ENCODE data around the gene GPX1.

DNA sequence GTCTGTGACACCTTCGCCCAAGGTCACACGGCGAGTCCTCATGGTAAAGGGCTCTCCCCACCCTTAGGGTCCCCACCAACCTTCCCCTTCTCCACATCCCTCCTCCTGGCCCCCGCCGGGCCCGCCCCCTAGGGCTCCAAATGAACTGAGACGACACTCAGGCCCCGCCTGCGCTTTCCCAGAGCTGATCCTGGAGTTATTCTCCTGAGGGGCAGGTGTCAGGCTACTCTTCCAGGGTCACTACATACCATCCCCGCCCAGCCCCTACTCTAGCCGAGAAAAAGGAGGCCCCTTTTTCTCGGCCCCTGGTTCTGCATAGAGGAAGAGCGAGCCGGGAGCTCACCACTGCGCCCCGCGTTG lies 18.6 kb downstream of the GPX1 start:
- TF ChIP-seq, protein P1, sequence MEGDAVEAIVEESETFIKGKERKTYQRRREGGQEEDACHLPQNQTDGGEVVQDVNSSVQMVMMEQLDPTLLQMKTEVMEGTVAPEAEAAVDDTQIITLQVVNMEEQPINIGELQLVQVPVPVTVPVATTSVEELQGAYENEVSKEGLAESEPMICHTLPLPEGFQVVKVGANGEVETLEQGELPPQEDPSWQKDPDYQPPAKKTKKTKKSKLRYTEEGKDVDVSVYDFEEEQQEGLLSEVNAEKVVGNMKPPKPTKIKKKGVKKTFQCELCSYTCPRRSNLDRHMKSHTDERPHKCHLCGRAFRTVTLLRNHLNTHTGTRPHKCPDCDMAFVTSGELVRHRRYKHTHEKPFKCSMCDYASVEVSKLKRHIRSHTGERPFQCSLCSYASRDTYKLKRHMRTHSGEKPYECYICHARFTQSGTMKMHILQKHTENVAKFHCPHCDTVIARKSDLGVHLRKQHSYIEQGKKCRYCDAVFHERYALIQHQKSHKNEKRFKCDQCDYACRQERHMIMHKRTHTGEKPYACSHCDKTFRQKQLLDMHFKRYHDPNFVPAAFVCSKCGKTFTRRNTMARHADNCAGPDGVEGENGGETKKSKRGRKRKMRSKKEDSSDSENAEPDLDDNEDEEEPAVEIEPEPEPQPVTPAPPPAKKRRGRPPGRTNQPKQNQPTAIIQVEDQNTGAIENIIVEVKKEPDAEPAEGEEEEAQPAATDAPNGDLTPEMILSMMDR (IDR thresholded peaks at IDR 0.05; ENCODE audit: control extremely low read depth in 1 of 3, insufficient read depth in 1 of 3, low read depth in 1 of 3, low read length in 3 of 3) = no peak
- TF ChIP-seq RAD21 (IDR thresholded peaks at IDR 0.05 in 1 of 2, conservative IDR thresholded peaks at IDR 0.05 in 1 of 2; ENCODE audit: low read depth in 2 of 2, low read length in 2 of 2) (no peak), POLR2A (IDR thresholded peaks at IDR 0.05; ENCODE audit: control extremely low read depth in 1 of 2, low read depth in 2 of 2, low read length in 2 of 2) (0 out of 3 replicates have a peak, but pooled peaks of 1 of the 2 experiments have one; percentile 19), CBX5 (IDR thresholded peaks at IDR 0.05; ENCODE audit: low read depth, low read length) (no peak), POLR2AphosphoS5 (IDR thresholded peaks at IDR 0.05; ENCODE audit: low read depth, low read length) (no peak), ZNF274 (IDR thresholded peaks at IDR 0.05; ENCODE audit: borderline replicate concordance, extremely low read depth, low read length) (no peak), EP300 (IDR thresholded peaks at IDR 0.05; ENCODE audit: borderline replicate concordance in 1 of 2, low read depth in 2 of 2, low read length in 2 of 2) (no peak)
- TF ChIP-seq, protein P2, sequence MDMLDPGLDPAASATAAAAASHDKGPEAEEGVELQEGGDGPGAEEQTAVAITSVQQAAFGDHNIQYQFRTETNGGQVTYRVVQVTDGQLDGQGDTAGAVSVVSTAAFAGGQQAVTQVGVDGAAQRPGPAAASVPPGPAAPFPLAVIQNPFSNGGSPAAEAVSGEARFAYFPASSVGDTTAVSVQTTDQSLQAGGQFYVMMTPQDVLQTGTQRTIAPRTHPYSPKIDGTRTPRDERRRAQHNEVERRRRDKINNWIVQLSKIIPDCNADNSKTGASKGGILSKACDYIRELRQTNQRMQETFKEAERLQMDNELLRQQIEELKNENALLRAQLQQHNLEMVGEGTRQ (IDR thresholded peaks at IDR 0.05; ENCODE audit: low read length) = no peak
